NCI-H146 treated with DMSO at 0.1 percent for 48 hours (cell line): ENCODE data around the gene PSPC1.
"Not testable (repeated sequence)": the region's sequence is repeated elsewhere in the genome, so short reads cannot be mapped to it uniquely, and the experiment has no call there.

Experiments used
- DNase-seq: peaks from one replicate; lab custom pipeline; 2025; ENCODE audit not compliant: unreplicated experiment; lab: John Stamatoyannopoulos, UW

The PSPC1 gene

DNA sequence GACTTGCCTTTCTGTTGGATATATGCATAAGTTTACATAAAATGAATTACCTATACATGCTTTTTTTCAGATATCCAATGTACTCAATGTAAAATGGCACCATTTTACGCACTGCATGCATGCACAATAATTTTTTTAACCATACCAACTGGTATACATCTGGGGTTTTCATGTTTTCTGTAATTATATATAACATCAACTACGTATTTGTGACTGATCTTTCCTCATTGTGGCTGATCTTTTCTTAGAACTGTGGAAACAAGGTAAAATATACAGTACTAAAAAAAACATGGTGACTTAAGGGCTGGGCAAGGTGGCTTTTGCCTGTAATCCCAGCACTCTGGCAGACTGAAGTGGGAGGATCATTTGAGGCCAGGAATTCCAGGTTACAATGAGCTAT lies 18.5 kb downstream of the PSPC1 start:
- no peak for DNase-seq

DNA sequence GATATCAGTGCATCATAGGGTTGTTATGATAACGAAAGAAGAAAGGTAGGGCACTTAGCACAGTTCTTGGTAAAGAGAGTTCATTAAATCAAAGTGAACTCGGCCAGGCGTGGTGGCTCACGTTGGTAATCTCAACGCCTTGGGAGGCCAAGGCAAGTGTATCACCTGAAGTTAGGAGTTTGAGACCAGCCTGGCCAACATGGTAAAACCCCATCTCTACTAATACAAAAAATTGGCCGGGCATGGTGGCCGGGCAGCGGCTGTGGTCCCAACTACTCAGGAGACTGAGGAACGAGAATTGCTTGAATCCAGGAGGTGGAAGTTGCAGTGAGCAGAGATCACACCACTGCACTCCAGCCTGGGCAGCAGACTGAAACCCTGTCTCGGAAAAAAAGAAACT lies 19.1 kb downstream of the PSPC1 start:
- no peak for DNase-seq

DNA sequence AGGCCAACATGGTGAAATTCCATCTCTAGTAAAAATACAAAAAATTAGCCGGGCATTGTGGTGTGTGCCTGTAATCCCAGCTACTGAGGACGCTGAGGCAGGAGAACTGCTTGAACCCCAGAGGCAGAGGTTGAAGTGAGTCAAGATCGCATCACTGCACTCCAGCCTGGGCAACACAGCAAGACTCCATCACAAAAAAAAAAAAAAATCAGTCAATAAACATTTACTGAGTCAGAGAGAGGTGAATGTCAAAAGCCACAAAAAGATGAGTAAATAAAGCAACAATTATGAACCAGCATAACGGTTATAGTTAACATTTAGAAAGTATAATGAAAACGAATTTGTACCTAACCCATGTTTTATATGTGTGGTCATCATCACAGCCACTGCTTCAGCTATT lies 23.1 kb downstream of the PSPC1 start:
- no peak for DNase-seq

DNA sequence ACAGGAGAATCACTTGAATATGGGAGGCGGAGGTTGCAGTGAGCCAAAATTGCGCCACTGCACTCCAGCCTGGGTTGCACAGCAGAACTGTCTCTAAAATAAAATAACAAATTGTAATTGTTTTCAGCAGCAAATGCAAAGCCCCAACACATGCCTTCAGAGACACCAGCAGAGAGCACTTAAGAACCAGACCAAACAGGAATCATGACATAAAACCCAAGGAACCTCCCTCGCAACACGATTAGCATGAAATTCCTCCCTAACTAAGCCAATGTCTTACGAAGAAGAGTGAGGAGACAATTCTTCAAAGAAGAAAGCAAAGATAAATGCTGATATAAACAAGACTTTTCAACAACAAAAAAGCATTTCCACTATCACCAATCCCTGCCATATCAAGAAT lies 40.1 kb downstream of the PSPC1 start:
- no peak for DNase-seq

DNA sequence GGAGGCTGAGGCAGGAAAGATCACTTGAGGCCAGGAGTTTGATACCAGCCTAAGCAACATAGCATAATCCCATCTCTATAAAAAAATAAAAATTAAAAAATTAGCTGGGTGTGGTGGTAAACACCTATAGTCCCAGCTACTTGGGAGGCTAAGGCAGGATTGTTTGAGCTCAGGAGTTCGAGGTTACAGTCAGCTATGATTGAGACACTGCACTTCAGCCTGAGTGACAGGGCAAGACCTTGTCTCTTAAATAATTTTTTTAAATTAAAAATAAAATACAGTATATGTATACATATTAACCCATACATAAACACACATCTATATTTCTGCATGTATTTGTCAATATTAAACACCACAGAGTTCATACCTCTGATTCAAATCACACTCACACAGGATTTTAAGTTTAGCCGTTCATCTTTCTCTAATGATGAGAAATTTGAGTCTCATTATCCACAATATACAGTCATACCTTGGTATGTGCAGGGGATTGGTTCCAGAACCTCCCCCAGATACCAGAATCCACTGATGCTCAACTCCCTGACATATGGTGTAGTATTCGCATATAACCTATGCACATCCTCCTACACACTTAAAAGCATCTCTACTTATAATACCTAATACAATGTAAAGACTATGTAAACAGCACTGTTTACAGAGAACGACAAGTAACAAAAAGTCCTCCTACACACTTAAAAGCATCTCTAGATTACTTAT lies 44.7 kb downstream of the PSPC1 start:
- no peak for DNase-seq

DNA sequence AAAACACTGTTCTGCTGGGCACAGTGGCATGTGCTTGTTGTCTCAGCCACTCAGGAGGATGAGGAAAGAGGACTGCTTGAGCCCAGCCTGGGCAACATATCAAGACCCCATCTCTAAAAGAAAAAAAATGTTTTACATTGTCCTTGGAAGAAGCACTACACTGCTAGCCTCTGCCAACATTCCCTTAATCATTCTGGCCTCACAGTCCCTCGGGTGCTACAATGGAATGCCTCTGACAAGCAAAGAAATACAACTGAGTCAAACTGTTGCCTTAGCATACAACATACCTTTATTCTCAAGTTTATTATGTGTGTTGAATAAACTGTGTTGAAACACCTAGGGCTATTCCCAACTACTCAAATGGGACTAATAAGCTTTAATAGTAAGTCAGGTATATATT lies 56.1 kb downstream of the PSPC1 start:
- no peak for DNase-seq

DNA sequence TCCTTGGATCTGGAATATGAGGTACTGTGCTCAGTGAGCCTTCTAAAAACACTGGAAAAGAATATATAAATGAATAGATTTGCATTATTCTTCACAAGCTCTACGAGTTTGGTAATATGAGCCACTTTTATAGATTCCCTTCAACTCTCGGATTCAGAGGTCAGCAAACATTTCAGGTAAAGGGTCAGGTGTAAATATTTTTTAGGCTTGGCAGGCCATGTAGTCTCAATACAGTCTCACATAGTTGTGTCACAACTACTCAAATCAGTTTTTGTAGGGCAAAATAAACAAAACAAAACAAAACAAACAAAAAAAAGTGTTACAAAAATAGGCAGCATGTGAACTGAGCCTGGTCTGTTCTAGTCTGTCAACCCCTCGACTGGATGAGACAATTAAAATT lies 57.4 kb downstream of the PSPC1 start:
- DNase-seq = no peak

DNA sequence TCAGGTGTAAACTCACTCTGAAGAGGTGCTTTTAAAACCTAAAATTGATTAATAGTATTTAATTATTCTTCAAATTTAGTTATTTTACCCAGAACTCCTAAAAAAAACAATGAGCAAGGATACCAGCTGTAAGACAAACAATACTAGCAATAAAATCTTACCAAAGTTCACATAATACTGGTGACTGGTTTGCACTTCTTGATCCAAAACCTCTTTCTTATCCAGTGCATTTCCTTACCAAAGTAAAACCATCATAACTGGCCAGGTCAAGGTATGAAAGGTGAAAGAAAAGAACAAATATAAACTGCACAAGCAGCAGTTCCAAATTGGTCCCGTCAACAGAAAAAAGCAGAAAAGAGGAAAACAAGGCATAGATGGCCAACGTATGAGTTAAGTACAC lies 62.7 kb downstream of the PSPC1 start:
- DNase-seq = no peak

DNA sequence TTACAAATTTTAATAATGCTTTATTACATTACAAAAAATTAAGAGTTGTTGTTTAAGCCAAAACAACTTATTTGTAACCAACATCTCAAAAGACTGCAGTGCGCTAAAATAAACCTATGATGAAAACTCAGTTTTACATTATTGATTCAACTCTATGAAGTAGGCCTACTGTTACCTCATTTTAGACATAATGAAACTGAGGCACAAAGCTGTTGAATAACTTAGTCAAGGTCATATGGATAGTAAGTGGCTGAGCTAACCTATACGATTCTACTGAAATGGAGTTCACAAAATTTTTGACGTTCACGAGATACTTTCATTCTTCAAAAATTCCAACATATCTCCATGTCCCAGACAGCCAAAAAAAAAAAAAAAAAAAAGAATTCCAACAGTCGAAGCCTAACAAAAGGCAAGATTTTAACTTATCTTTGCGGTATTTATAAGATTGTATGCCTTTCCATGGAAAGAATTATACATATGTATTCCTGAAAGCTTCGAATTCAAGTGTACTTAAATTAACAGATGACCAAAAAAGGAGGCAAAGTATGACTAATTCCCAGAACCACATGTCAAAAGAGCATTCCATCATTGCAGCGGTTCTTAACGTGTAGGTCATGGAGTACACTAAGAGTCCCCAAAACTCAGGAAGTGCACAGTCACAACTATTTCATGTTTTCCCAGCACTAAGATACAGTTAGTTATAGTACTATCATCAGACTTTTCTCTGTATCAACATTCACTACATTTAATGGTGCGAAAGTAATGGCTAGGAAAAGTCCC lies 69.4 kb downstream of the PSPC1 start:
- no peak for DNase-seq

DNA sequence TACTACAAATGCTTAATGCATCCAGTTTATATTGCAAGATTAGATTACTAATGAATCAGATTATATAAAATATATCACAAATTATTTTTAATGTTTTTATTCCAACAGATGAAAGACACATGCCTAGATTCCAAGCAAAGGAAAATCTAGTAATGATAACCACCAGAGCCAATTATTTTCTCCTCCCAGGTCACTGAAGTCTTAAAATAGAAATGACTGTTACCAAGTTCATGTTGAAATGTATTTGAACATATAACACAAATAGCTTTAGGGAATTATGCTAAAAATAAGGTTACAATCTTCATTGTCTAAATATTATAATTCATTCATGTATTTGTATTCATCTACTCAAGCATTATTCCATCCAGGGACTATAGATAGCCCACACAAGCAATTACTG lies 73.0 kb downstream of the PSPC1 start:
- not testable (repeated sequence) for DNase-seq

DNA sequence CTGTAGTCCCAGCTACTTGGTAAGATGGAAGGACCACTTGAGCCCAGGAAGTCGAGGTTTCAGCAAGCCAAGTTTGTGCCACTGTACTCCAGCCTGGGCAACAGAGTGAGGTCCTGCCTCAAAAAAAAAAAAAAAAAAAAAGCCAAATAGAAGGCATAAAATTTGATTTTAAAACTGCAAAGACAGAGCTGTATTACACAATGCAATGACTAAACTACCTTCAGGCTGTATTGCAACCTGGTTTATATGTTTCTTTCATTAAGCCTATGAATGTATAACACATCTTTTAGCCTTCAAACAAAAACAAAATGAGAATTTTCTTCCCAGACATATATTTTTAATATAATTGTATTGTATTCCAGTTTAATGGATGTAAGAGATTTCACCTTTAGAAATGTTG lies 73.7 kb downstream of the PSPC1 start:
- not testable (repeated sequence) for DNase-seq

DNA sequence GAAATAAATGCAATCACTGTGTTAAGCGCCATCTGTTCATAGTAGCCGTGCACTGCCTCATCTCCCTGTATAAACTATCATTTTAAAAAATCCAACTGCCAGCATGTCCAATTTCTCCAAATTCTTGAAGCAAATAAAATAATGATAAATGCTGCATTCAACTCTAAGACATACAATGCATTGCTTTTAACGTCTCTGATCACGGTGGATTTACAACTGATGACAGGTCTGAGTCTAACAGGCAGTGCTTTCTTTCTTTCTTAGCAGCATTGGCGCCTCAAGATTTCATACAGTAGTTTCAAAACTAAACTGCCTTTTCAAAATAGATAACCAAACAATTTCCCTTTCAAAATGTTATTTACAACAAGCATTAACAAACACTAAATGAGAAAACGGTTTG lies 78.5 kb downstream of the PSPC1 start:
- not testable (repeated sequence) for DNase-seq

DNA sequence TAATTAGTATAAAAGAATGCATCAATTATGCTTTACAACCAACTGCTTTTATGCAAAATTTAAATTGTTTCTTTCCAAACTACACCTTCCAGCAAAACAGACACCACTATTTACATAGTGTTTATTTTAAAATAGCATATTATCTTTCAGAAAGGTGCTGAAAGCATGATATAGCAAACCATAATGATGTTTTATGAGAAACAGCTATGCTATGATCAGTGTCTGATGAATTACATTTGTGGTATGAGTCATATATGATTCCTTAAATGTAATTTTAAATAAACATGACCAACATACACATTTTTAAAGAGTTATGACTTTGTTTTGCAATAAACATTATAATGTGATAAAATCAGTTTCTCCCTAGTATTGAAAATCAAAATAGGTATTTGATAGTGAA lies 81.1 kb downstream of the PSPC1 start:
- DNase-seq = not testable (repeated sequence)

DNA sequence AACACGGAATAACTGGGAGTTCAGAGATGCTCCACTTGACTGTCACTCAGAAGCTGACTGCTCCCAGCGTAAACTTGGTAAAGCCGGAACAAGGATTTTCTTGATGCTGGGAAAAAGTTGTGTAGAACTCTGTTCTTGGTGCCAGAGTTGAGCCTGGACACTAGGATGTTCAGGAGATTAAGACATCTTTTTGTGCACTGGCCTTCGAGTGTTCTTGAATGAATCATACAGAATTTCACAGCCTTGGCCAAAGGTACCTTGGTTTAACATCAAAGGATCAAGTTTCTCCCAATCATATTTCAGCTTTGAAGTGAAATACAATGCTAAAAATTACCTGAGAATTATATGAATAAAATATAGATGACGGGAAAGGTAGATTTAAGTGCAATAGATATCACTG lies 81.8 kb downstream of the PSPC1 start:
- not testable (repeated sequence) for DNase-seq

DNA sequence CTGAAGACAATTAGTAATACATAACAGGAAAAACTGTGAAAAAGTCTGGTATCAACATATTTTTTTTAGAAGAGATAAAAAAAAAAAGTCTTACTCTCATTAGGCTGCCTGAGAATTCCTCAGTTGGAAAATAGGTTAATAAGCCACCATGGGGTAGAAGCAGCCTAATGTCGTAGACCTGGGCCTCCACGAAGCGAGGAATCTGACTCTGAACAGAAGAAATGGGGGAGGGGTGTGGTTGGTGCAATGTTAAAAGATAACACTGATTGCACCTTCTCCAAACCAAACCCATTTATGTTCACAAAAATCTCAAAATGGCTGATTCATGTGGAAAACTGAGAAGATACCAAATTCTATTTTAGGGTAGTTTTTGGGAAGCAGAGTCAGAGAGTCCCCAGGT lies 86.9 kb downstream of the PSPC1 start:
- DNase-seq = no peak

DNA sequence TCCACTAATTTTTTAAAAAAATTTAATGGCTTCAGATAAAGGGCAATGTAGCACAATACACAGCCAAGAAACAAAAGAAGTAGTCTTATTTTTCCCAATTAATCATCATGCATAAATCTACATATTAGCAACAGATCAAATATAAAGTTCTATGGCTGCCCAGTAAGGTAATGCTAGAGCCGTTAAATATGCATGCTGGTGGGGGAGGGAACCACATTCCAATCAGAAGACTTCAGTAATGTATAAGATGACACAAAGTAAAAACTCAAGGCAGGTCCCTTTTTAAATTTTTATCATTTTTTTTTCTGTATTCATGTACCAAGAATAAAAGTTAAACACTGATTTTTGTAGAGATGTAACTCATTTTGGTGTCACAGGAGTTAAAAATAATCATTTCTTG lies 87.3 kb downstream of the PSPC1 start:
- no peak for DNase-seq

DNA sequence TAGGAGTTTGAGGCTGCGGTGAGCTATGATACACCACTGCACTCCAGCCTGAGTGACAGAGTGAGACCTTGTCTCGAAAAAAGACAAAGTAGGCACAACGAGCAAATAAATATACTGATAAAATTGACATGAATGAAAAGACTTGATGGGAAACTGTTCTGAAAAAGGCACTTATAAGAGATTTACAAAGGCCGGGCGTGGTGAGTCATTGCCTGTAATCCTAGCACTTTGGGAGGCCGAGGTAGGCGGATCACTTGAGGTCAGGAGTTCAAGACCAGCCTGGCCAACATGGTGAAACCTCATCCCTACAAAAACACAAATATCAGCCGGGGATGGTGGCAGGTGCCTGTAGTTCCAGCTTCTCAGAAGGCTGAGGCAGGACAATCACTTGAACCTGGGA lies 91.3 kb downstream of the PSPC1 start:
- DNase-seq = not testable (repeated sequence)

DNA sequence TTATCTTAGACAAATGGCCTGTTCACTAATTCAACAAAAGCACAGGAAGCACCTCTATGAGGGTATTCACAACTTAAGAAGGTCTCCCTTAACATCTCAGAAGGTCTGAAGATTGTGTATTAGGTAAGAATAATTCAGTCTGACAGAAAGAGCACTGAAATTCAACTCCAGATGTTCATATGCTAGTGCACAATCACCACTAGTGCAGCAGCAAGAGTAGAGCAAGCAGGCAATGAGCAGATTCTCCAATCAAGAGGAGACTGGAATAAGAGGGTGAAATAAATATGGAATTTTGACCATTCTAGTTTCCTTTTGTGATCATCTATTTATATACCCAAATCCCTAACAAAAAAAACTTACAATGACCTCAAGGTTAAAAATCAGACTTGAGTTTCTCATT lies 97.3 kb downstream of the PSPC1 start:
- DNase-seq = no peak

DNA sequence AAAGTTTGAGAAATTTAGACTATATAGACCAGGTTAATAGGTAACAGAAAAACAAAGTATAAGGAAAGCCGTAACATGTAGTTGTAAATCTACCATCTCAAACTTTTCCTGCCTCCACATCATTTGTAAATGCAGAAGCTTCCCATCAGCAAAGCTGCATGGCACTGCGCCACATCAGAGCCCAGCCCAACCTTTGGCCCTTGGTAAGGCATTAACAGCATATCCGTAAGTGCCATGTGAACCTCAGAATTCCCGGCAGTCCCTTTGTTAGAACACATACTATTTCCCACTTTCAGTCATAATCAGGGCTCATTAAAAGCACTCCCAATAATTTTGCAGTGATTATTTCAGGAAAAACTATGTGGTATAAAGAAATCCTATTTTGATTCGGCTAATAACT lies 97.7 kb downstream of the PSPC1 start:
- no peak for DNase-seq

DNA sequence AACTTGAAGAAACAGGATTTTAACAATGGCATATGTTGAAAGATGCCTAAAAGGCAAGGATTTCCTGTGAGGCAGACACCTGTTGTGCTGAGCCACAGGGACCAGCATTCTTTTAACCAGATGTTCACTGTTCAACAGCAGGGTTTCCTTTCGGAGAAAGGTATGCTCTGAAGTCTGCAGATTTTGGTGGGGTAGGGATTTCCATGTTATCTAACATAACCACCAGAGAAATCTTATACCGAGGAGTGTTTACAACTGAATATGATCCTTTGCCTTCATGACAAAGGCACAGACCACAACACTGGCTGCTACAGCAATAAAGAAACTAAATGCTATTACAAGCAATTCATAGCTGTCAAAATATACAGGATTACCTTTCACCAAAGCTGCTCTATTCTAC lies 101.2 kb downstream of the PSPC1 start:
- DNase-seq = no peak

DNA sequence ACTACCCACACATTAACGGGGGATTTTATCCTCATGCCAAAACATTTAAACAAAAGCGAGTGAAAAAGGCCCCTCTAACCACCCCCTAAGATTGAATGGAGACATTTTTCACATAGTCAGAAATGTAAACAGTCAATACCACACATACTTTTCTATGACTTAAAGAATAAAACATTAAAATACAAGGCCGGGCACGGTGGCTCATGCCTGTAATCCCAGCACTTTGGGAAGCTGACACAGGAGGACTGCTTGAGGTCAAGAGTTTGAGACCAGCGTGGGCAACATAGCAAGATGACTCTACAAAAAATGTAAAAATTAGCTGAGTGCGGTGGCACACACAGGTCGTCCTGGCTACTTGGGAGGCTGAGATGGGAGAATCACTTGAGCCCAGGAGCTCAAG lies 102.0 kb downstream of the PSPC1 start:
- DNase-seq = no peak

DNA sequence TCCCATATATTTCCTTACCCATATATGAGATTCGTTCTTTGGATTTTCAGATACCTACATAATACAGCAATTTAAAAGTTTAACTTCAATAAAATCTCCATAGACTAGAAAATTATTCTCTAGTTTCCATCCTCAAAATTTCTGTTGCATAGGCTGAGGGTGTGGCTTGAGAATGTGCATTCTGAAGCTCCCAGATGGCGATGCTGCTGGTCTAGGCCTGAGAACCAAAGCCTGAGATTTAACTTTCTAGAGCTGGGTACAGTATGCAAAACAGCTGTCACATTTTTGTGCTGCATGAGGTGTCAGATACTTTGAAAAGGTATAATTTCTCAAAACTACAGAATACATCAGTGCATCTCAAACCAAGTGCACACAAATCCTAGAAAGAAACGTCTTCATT lies 106.6 kb downstream of the PSPC1 start:
- DNase-seq = no peak

DNA sequence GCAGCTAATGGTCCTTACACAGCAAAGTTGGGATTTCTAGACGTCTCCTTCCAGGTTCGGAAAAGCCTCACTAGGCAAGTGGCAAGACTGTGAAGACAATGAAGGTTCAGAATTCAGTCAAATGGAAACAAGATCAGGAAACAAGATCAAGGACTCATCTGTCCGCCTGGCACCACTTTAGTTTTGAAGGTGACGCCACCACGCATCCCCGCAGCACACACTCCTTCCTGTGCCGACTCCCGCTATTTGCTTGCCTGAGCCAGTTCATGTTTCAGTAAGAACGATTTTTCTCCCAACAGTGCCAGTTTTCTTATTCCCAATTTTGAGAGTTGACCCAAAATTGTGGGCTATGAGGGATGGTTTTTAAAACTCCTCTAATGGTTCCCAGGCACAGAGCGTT lies 107.8 kb downstream of the PSPC1 start:
- no peak for DNase-seq
